IMR-90 (cell line): ENCODE measurements around the gene CDK10. TPM values are rescaled to one million over a fixed set of nuclear protein-coding genes. Genes with fewer than 3 reads are reported as not detected.

ENCODE experiments used
- ATAC-seq: fragments of 200-7000 bp; cut with Tn5 transposase; 2 replicates; pipeline ENCODE4 v1.9.1; 2020; ENCODE audit warnings: low read depth, mild to moderate bottlenecking, moderate library complexity
- BruUV-seq: library from RNA; stranded (reverse); fragments of 400-500 nt; replicated peaks from 2 replicates; lab custom pipeline; 2021; lab: Mats Ljungman, UMichigan
- CTCF ChIA-PET: fragments of 300-600 bp; formaldehyde crosslinking; extraction: SDS; loops from one replicate; lab custom pipeline; 2021; ENCODE audit warnings: antibody characterized with exemption; lab: Yijun Ruan, JAX
- POLR2A ChIA-PET: fragments of 300-600 bp; sonication (Branson Sonifier 250); formaldehyde crosslinking; loops from one replicate; lab custom pipeline; 2022; ENCODE audit warnings: antibody characterized with exemption; ENCODE audit not compliant: unreplicated experiment; lab: Charles Lee
- DNase-seq: peaks from one replicate; pipeline ENCODE4 v3.0.0; 2013
- H2AFZ ChIP-seq: replicated peaks from 2 replicates; pipeline ENCODE3; 2013; ENCODE audit warnings: low read length, mild to moderate bottlenecking; ENCODE audit not compliant: poor library complexity
- H2AK5ac ChIP-seq: 2 replicates; pipeline ENCODE4 v1.6.1; 2013; ENCODE audit warnings: low read depth, low read length, inconsistent platforms
- H2AK9ac ChIP-seq: replicated peaks from 2 replicates; pipeline ENCODE3; 2013; ENCODE audit warnings: mild to moderate bottlenecking, low read depth, low read length, moderate library complexity; ENCODE audit not compliant: poor library complexity
- H2BK120ac ChIP-seq: 2 replicates; pipeline ENCODE4 v1.6.1; 2013; ENCODE audit warnings: low read depth, low read length, inconsistent platforms
- H2BK15ac ChIP-seq: 3 replicates; pipeline ENCODE4 v1.6.1; 2013; ENCODE audit warnings: low read depth, low read length, inconsistent platforms
- H2BK20ac ChIP-seq: 2 replicates; pipeline ENCODE4 v1.6.1; 2013; ENCODE audit warnings: low read depth, mild to moderate bottlenecking, inconsistent platforms, low read length, moderate library complexity
- H2BK5ac ChIP-seq: 2 replicates; pipeline ENCODE4 v1.6.1; 2013; ENCODE audit warnings: mild to moderate bottlenecking, low read depth, low read length, inconsistent platforms; ENCODE audit not compliant: poor library complexity, severe bottlenecking
- H3K14ac ChIP-seq: replicated peaks from 2 replicates; pipeline ENCODE4 v1.6.1; 2013; ENCODE audit warnings: low read depth, low read length, inconsistent platforms
- H3K18ac ChIP-seq: 2 replicates; pipeline ENCODE4 v1.6.1; 2013; ENCODE audit warnings: low read depth, low read length, control low read depth
- H3K23ac ChIP-seq: 2 replicates; pipeline ENCODE4 v1.6.1; 2013; ENCODE audit warnings: low read depth, low read length, inconsistent platforms
- H3K27ac ChIP-seq: 2 replicates; pipeline ENCODE4 v1.5.1; 2013; ENCODE audit warnings: mild to moderate bottlenecking, control low read depth, low read length; ENCODE audit not compliant: insufficient read depth
- H3K27me3 ChIP-seq: 2 replicates; pipeline ENCODE4 v1.6.1; 2013; ENCODE audit warnings: low read length; ENCODE audit not compliant: control insufficient read depth, insufficient read depth
- H3K36me3 ChIP-seq: 2 replicates; pipeline ENCODE4 v1.6.1; 2013; ENCODE audit warnings: low read length, mixed read lengths; ENCODE audit not compliant: control insufficient read depth, insufficient read depth
- H3K4ac ChIP-seq: 2 replicates; pipeline ENCODE4 v1.6.1; 2013; ENCODE audit warnings: low read depth, low read length, inconsistent platforms
- H3K4me1 ChIP-seq: 2 replicates; pipeline ENCODE4 v1.6.1; 2013; ENCODE audit warnings: low read length, mixed read lengths; ENCODE audit not compliant: control insufficient read depth, insufficient read depth
- H3K4me2 ChIP-seq: 2 replicates; pipeline ENCODE4 v1.6.1; 2013; ENCODE audit warnings: low read depth, mild to moderate bottlenecking, control low read depth, low read length, moderate library complexity
- H3K4me3 ChIP-seq: 2 replicates; pipeline ENCODE4 v1.5.1; 2013; ENCODE audit warnings: low read depth, mild to moderate bottlenecking, control low read depth, low read length, moderate library complexity; ENCODE audit not compliant: insufficient read depth
- H3K56ac ChIP-seq: 2 replicates; pipeline ENCODE4 v1.6.1; 2013; ENCODE audit warnings: low read length, inconsistent platforms; ENCODE audit not compliant: insufficient read depth; ENCODE audit errors: extremely low read depth
- H3K79me1 ChIP-seq, 2 experiments: 2 replicates each; pipeline ENCODE4 v1.6.1; 2013; ENCODE audit warnings: low read length in 2 of 2, inconsistent platforms in 1 of 2, low read depth in 1 of 2
- H3K9ac ChIP-seq: 2 replicates; pipeline ENCODE4 v1.6.1; 2013; ENCODE audit warnings: low read depth, low read length, control low read depth
- H3K9me1 ChIP-seq: 2 replicates; pipeline ENCODE4 v1.6.1; 2013; ENCODE audit warnings: low read length, inconsistent platforms; ENCODE audit not compliant: insufficient read depth
- H3K9me3 ChIP-seq: 2 replicates; pipeline ENCODE4 v1.6.1; 2013; ENCODE audit warnings: low read length; ENCODE audit not compliant: control insufficient read depth, insufficient read depth
- H4K20me1 ChIP-seq: 2 replicates; pipeline ENCODE4 v1.6.1; 2013; ENCODE audit warnings: low read length, inconsistent platforms; ENCODE audit not compliant: insufficient read depth
- H4K5ac ChIP-seq: 2 replicates; pipeline ENCODE4 v1.6.1; 2013; ENCODE audit warnings: mild to moderate bottlenecking, low read depth, low read length, control low read depth
- H4K8ac ChIP-seq, 2 experiments: 2 replicates each; pipeline ENCODE4 v1.6.1; 2013; ENCODE audit warnings: low read depth in 2 of 2, low read length in 2 of 2, control low read depth in 1 of 2, inconsistent platforms in 1 of 2
- H4K91ac ChIP-seq: 2 replicates; pipeline ENCODE4 v1.6.1; 2013; ENCODE audit warnings: low read depth, low read length, inconsistent platforms; ENCODE audit not compliant: insufficient read depth
- BHLHE40 ChIP-seq: fragments of 150-350 bp; IDR thresholded peaks from 2 replicates; pipeline ENCODE4 v1.6.1; 2016; ENCODE audit warnings: mild to moderate bottlenecking, low read depth, low read length
- FOS ChIP-seq: fragments of 150-350 bp; IDR thresholded peaks from 2 replicates; pipeline ENCODE4 v1.6.1; 2016; ENCODE audit warnings: low read depth, low read length
- MAZ ChIP-seq: IDR thresholded peaks from 2 replicates; pipeline ENCODE4 v1.6.1; 2012; ENCODE audit warnings: low read depth, mild to moderate bottlenecking, low read length, improper control_type of control experiment, moderate library complexity, borderline replicate concordance
- MXI1 ChIP-seq: IDR thresholded peaks from 2 replicates; pipeline ENCODE4 v1.6.1; 2012; ENCODE audit warnings: low read depth, mild to moderate bottlenecking, low read length, moderate library complexity, borderline replicate concordance
- NFE2L2 ChIP-seq: fragments of 150-350 bp; IDR thresholded peaks from 2 replicates; pipeline ENCODE4 v1.6.1; 2016; ENCODE audit warnings: low read depth, mild to moderate bottlenecking, low read length
- USF2 ChIP-seq: fragments of 150-350 bp; IDR thresholded peaks from 2 replicates; pipeline ENCODE4 v1.6.1; 2017; ENCODE audit warnings: mild to moderate bottlenecking, antibody characterized with exemption, low read length, low read depth
- WGBS, 2 experiments: methylation state at CpG; one replicate each; pipeline versions ENCODE4 v1.1.5 to v1.1.7; 2013; ENCODE audit warnings: missing lambda C conversion rate in 2 of 2; ENCODE audit not compliant: insufficient read length in 1 of 2; ENCODE audit errors: extremely low coverage in 2 of 2; 5-methylcytosine and 5-hydroxymethylcytosine counted together
- dilution Hi-C: fragments of 300-500 bp; cut with HindIII; formaldehyde crosslinking; loops from one replicate; pipeline ENCODE4 v1.14.3; 2018; ENCODE audit warnings: low sequenced_read_pairs; ENCODE audit not compliant: unreplicated experiment
- in situ Hi-C: fragments of 300-500 bp; cut with MboI; formaldehyde crosslinking; loops from 3 replicates; pipeline ENCODE4 v1.14.3; 2019; ENCODE audit warnings: low sequenced_read_pairs, inconsistent platforms, mixed read lengths
- intact Hi-C: fragments of 100-400 bp; cut with micrococcal nuclease; formaldehyde crosslinking; loops from 2 replicates; pipeline ENCODE4 v1.10.0; 2022
- polyA plus RNA-seq, 3 experiments: library from polyadenylated mRNA; depleted of rRNA; stranded (reverse); fragments of >200 nt; gene quantifications; 2 replicates each; pipeline ENCODE4 v1.2.3, GENCODE V29; 2012; ENCODE audit warnings: low replicate concordance in 1 of 3
- total RNA-seq: library from RNA; depleted of rRNA; stranded (reverse); fragments of >200 nt; gene quantifications from 2 replicates; pipeline ENCODE4 v1.2.3, GENCODE V29; 2012
- TF ChIP-seq, protein P1 (sequence below): fragments of 150-350 bp; IDR thresholded peaks from 2 replicates; pipeline ENCODE4 v1.6.1; 2016; ENCODE audit warnings: low read depth, mild to moderate bottlenecking, low read length, moderate library complexity, borderline replicate concordance
- TF ChIP-seq, protein P2 (sequence below): conservative IDR thresholded peaks from 2 replicates; pipeline ENCODE4 v1.5.1; 2012; ENCODE audit warnings: mild to moderate bottlenecking, low read depth, low read length, improper control_type of control experiment

CDK10 gene
- total and polyA plus RNA-seq, 2 of the 4 experiments (the other 2 are of a cell fraction) = 19.5 to 61.8 TPM

DNA sequence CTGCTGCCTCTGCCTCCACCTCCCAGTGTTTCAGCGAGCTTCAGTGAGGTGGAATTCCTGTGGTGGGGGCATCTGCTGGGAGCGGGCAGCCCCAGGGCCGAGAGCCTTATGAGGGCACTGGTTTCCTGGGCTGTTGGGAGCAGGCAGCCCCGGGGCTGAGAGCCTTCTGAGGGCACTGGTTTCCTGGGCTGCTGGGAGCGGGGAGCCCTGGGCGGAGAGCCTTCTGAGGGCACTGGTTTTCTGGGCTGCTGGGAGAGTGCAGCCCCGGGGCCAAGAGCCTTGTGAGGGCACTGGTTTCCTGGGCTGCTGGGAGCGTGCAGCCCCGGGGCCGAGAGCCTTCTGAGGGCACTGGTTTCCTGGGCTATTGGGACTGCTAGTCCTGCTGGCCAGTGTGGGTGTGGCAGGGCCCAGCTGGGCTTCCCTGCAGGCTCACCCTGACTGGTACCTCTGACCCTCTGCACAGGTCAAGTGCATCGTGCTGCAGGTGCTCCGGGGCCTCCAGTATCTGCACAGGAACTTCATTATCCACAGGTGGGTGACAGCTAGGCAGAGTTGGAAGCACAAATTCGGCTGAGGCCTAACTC lies 5.6 kb downstream of the CDK10 start:
- Histone ChIP-seq H3K27ac (no peak overlapping the region), H3K9me3 (no peaks in the 10 kb centered on the region), H3K18ac (no peak overlapping the region), H2AK9ac (no peak overlapping the region), H3K9ac (no peak overlapping the region), H2BK15ac (no peak overlapping the region), H3K36me3 (peaks cover 48% of the 10 kb centered on the region), H4K8ac (no peak overlapping the region), H4K20me1 (peaks cover 15% of the 10 kb centered on the region), H4K91ac (no peak overlapping the region), H3K27me3 (no peaks in the 10 kb centered on the region), H2BK120ac (no peak overlapping the region), H3K9me1 (peaks cover 6% of the 10 kb centered on the region; the same call in 1 of the 2 replicates), H3K4ac (no peak overlapping the region), H3K4me3 (no peak overlapping the region), H3K79me1 (peaks cover 28 to 35% of the 10 kb centered on the region in 2 experiments), H3K4me1 (peaks cover 3% of the 10 kb centered on the region), H3K4me2 (no peak overlapping the region), H2BK5ac (no peak overlapping the region), H2BK20ac (no peak overlapping the region), H2AK5ac (no peak overlapping the region), H3K23ac (no peak overlapping the region), H3K56ac (no peak overlapping the region), H3K14ac (no peak overlapping the region), H4K5ac (no peak overlapping the region), H2AFZ (no peak overlapping the region)
- ATAC-seq (no peak), DNase-seq (no peak)
- intact Hi-C loops = no loop called here
- ChIA-PET CTCF (no interaction called here), POLR2A (no interaction called here)
- TF ChIP-seq MAZ = no peak
- TF ChIP-seq, protein P1, sequence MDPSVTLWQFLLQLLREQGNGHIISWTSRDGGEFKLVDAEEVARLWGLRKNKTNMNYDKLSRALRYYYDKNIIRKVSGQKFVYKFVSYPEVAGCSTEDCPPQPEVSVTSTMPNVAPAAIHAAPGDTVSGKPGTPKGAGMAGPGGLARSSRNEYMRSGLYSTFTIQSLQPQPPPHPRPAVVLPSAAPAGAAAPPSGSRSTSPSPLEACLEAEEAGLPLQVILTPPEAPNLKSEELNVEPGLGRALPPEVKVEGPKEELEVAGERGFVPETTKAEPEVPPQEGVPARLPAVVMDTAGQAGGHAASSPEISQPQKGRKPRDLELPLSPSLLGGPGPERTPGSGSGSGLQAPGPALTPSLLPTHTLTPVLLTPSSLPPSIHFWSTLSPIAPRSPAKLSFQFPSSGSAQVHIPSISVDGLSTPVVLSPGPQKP = no peak
- TF ChIP-seq, protein P2, sequence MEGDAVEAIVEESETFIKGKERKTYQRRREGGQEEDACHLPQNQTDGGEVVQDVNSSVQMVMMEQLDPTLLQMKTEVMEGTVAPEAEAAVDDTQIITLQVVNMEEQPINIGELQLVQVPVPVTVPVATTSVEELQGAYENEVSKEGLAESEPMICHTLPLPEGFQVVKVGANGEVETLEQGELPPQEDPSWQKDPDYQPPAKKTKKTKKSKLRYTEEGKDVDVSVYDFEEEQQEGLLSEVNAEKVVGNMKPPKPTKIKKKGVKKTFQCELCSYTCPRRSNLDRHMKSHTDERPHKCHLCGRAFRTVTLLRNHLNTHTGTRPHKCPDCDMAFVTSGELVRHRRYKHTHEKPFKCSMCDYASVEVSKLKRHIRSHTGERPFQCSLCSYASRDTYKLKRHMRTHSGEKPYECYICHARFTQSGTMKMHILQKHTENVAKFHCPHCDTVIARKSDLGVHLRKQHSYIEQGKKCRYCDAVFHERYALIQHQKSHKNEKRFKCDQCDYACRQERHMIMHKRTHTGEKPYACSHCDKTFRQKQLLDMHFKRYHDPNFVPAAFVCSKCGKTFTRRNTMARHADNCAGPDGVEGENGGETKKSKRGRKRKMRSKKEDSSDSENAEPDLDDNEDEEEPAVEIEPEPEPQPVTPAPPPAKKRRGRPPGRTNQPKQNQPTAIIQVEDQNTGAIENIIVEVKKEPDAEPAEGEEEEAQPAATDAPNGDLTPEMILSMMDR = no peak
- TF ChIP-seq MXI1 = no peak
- no peak for TF ChIP-seq NFE2L2
- no peak for TF ChIP-seq FOS
- no peak for TF ChIP-seq USF2
- TF ChIP-seq BHLHE40 = no peak
- no TSS peak for BruUV-seq
- 95% methylated on average over 7 of the region's 13 CpGs; no CpG with 5 or more reads in 1 of the 2 experiments for WGBS, 2 experiments
- in situ Hi-C loops = no loop called here
- dilution Hi-C loops = no loop called here
